Vagina (tissue), 2 donors: ENCODE data around the gene MRPS18B.
"Not testable (repeated sequence)": the region's sequence is repeated elsewhere in the genome, so short reads cannot be mapped to it uniquely, and the experiment has no call there.

Experiments used
- CTCF ChIP-seq, 3 experiments: fragments of 450-650 bp in 2 of 3; fragments of 200-600 bp in 1 of 3; sonication (generic) in 1 of 3; IDR thresholded peaks; one replicate each; pipeline ENCODE4 v1.5.1; 2017 to 2019; ENCODE audit warnings: antibody characterized with exemption in 3 of 3, mild to moderate bottlenecking in 2 of 3, moderate library complexity in 2 of 3
- POLR2A ChIP-seq, 2 donors: fragments of 450-650 bp; IDR thresholded peaks; one replicate each; pipeline ENCODE4 v1.6.1; 2017; ENCODE audit warnings: antibody characterized with exemption in 2 of 2, mild to moderate bottlenecking in 2 of 2, moderate library complexity in 2 of 2
- POLR2AphosphoS5 ChIP-seq, 2 donors: sonication (generic); formaldehyde crosslinking; IDR thresholded peaks; one replicate each; pipeline ENCODE4 v1.9.0; 2017; ENCODE audit warnings: antibody characterized with exemption in 2 of 2, mild to moderate bottlenecking in 2 of 2, low read depth in 1 of 2; ENCODE audit not compliant: insufficient read depth in 1 of 2

GRCh38 chr6:30666300-30666699 is 48.7 kb downstream of the MRPS18B start:
- TF ChIP-seq POLR2A (IDR thresholded peaks at IDR 0.05); CTCF (IDR thresholded peaks at IDR 0.05); POLR2AphosphoS5 (IDR thresholded peaks at IDR 0.05; ENCODE audit: insufficient read depth in 1 of 2, low read depth in 1 of 2): not testable (repeated sequence)
